Tibial artery (tissue), 4 donors: ENCODE results near the gene SOCS1.

ENCODE experiments used
- DNase-seq, 2 donors: peaks; one replicate each; pipeline ENCODE4 v3.0.0-alpha.2; 2019
- H3K27ac ChIP-seq, 2 donors: fragments of 200-600 bp; sonication (generic) in 1 of 2; 1 replicate in 1 of 2; 2 replicates in 1 of 2; pipeline ENCODE4 v1.5.1; 2018 to 2019; ENCODE audit warnings: mild to moderate bottlenecking in 1 of 2
- H3K27me3 ChIP-seq, 2 donors: fragments of 200-600 bp; sonication (generic) in 1 of 2; one replicate each; pipeline versions ENCODE4 v1.5.1 to v1.6.0; 2016 to 2019
- H3K36me3 ChIP-seq, 3 donors: fragments of 200-600 bp; sonication (generic) in 2 of 3; one replicate each; pipeline ENCODE4 v1.5.1; 2016 to 2019; ENCODE audit warnings: mild to moderate bottlenecking in 2 of 3
- H3K4me1 ChIP-seq, 4 donors: fragments of 200-600 bp; sonication (generic) in 2 of 4; 1 replicate in 3 of 4; 2 replicates in 1 of 4; pipeline ENCODE4 v1.5.1; 2016 to 2019
- H3K4me3 ChIP-seq, 2 donors: fragments of 200-600 bp; sonication (generic) in 1 of 2; 1 replicate in 1 of 2; 2 replicates in 1 of 2; pipeline ENCODE4 v1.5.1; 2018 to 2019; ENCODE audit warnings: mild to moderate bottlenecking in 2 of 2
- H3K9me3 ChIP-seq, 3 donors: fragments of 200-600 bp; sonication (generic) in 1 of 3; one replicate each; pipeline ENCODE4 v1.5.1; 2016 to 2019
- intact Hi-C: fragments of 100-400 bp; cut with DNase I; formaldehyde crosslinking; loops from one replicate; pipeline ENCODE4 v1.15.0; 2023; ENCODE audit warnings: low total_unique reads
- TF ChIP-seq, protein P1 (sequence below), 2 experiments: fragments of 200-600 bp in 1 of 2; fragments of 450-650 bp in 1 of 2; IDR thresholded peaks; one replicate each; pipeline ENCODE4 v1.5.1; 2017 to 2019; ENCODE audit warnings: antibody characterized with exemption in 2 of 2, mild to moderate bottlenecking in 1 of 2, moderate library complexity in 1 of 2

SOCS1 gene

GRCh38 chr16:11259655-11260595 lies 3.9 kb upstream of the SOCS1 start:
- TF ChIP-seq, protein P1, sequence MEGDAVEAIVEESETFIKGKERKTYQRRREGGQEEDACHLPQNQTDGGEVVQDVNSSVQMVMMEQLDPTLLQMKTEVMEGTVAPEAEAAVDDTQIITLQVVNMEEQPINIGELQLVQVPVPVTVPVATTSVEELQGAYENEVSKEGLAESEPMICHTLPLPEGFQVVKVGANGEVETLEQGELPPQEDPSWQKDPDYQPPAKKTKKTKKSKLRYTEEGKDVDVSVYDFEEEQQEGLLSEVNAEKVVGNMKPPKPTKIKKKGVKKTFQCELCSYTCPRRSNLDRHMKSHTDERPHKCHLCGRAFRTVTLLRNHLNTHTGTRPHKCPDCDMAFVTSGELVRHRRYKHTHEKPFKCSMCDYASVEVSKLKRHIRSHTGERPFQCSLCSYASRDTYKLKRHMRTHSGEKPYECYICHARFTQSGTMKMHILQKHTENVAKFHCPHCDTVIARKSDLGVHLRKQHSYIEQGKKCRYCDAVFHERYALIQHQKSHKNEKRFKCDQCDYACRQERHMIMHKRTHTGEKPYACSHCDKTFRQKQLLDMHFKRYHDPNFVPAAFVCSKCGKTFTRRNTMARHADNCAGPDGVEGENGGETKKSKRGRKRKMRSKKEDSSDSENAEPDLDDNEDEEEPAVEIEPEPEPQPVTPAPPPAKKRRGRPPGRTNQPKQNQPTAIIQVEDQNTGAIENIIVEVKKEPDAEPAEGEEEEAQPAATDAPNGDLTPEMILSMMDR (IDR thresholded peaks at IDR 0.05) = no peak
- H3K4me1 ChIP-seq = peaks cover 0 to 32% (median 29%) of the 10 kb centered on the region in 4 donors
- intact Hi-C loops = loop anchor here (5.0 kb wide), 1 partner anchor 522 kb away; no protein-coding TSS in a partner anchor
- no peaks in the 10 kb centered on the region for H3K36me3 ChIP-seq
- no peaks in the 10 kb centered on the region for H3K27me3 ChIP-seq
- no peak overlapping the region for H3K4me3 ChIP-seq
- no peaks in the 10 kb centered on the region for H3K9me3 ChIP-seq
- H3K27ac ChIP-seq = peak overlapping the region; percentile 53 to 64
- DNase-seq = no peak

DNA sequence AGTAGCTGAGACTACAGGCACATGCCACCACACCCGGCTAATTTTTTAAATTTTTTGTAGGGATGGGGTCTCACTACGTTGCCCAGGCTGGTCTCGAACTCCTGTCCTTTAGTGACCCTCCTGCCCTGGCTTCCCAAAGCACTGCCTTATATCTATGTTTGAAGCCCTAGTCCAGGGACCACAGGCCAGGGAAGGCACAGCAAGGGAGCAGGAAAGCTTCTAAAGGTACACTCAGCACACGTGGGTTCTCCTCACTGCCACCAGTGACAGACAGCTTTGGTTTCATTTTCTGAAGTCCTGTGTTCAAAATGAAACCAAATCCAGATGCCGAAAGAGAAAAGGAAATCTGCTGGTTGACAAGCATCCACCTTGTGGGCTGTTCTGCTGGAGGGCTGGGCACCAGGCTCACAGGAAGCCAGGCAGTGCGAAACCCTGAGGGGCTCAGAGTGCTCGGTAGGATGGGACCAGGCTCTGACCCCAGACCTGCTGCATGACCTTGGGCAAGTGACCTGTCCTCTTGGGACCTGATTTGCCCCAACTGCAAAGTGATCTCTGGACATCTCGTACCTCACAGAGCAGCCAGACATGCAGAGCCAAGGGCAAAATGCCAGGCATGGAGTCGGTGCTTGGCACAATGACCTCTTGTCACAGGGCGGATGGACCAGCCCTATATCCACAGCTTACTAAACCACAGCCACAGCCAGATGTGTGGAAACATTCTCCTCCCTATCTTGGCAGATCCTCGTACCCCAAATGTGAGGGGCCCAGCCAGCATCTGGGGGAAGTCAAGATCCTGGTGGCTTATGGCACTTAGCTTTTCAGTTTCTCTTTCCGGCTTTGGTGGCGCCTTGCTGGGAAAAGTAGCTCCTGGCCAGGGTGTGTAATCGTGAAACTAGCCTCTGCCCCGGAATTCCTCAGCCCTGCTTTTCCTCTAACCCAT lies 2.8 kb upstream of the SOCS1 start:
- peak overlapping the region; percentile 4 to 42 for H3K4me3 ChIP-seq
- peak overlapping the region; percentile 53 to 64 for H3K27ac ChIP-seq
- no peaks in the 10 kb centered on the region for H3K36me3 ChIP-seq
- no peaks in the 10 kb centered on the region for H3K9me3 ChIP-seq
- DNase-seq = peak; percentile 62 to 82
- intact Hi-C loops = loop anchor here (5.0 kb wide), 1 partner anchor 523 kb away; no protein-coding TSS in a partner anchor
- H3K4me1 ChIP-seq = peaks cover 0 to 43% (median 36%) of the 10 kb centered on the region in 4 donors
- H3K27me3 ChIP-seq = no peaks in the 10 kb centered on the region
- TF ChIP-seq, protein P1 (IDR thresholded peaks at IDR 0.05) = no peak

- Histone ChIP-seq H3K4me1 (peaks cover 0 to 52% (median 36%) of the 10 kb centered on the region in 4 donors), H3K9me3 (no peaks in the 10 kb centered on the region), H3K27ac (peak overlapping the region; percentile 93 to 96), H3K36me3 (no peaks in the 10 kb centered on the region), H3K27me3 (no peaks in the 10 kb centered on the region), H3K4me3 (peak overlapping the region; percentile 73 to 81)
- peak; percentile 83 to 92 for DNase-seq
- TF ChIP-seq, protein P1 (IDR thresholded peaks at IDR 0.05) = peak; percentile 71 to 77
- intact Hi-C loops = loop anchor here (2.0 to 5.0 kb wide), 2 partner anchors 287 to 525 kb away; no protein-coding TSS in a partner anchor
These were observed 1.3 kb upstream of the SOCS1 start for GRCh38 chr16:11257131-11257938.

DNA sequence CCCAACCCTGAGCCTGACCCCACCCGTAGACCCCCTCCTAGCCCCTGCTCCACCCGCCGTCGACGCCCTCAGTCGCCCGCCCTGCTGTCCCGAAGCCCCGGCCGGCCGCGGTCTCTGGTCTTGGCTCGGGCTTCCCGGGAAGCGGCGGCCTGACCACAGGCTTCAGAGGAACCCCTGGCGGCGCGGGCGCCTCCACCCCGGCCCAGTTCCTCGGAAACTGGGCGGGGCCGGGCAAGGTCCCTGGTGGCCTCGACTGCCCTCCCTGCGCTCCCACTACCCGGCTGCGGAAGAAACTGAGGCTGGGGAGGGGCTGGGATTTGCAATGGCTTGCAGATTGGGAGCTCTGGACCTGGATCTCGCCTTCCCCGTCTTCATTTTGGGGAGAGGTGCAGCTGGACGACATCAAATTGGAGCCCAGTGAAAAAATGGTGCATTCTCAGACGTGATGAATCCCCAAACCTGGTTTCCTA lies 692 bp upstream of the SOCS1 start:
- peak; percentile 56 to 86 for DNase-seq
- intact Hi-C loops = loop anchor here (2.0 to 5.0 kb wide), 2 partner anchors 286 to 526 kb away; no protein-coding TSS in a partner anchor
- Histone ChIP-seq H3K27me3 (no peaks in the 10 kb centered on the region), H3K36me3 (no peaks in the 10 kb centered on the region), H3K4me1 (peaks cover 0 to 52% (median 36%) of the 10 kb centered on the region in 4 donors), H3K4me3 (peak overlapping the region; percentile 73 to 81), H3K27ac (peak overlapping the region; percentile 93 to 96), H3K9me3 (no peaks in the 10 kb centered on the region)
- TF ChIP-seq, protein P1 (IDR thresholded peaks at IDR 0.05) = no peak
